Neutrophil (primary cell): ENCODE measurements around the gene EPHB3.
"Not testable (repeated sequence)": the region's sequence is repeated elsewhere in the genome, so short reads cannot be mapped to it uniquely, and the experiment has no call there.

ENCODE experiments used
- H3K27ac ChIP-seq: fragments of 200-600 bp; sonication (generic); 2 replicates; pipeline ENCODE4 v1.5.1; 2016; ENCODE audit warnings: mild to moderate bottlenecking, moderate library complexity
- H3K27me3 ChIP-seq: fragments of 200-600 bp; sonication (generic); 2 replicates; pipeline ENCODE4 v1.6.0; 2016; ENCODE audit warnings: mild to moderate bottlenecking
- H3K36me3 ChIP-seq: fragments of 200-600 bp; sonication (generic); 2 replicates; pipeline ENCODE4 v1.5.1; 2017
- H3K4me1 ChIP-seq, 2 experiments: fragments of 200-600 bp in 1 of 2; sonication (generic) in 1 of 2; 1 replicate in 1 of 2; 2 replicates in 1 of 2; pipeline versions ENCODE4 v1.5.1 to v1.6.1; 2013 to 2016; ENCODE audit warnings: low read depth in 1 of 2, low read length in 1 of 2, mild to moderate bottlenecking in 1 of 2, moderate library complexity in 1 of 2; ENCODE audit not compliant: control insufficient read depth in 1 of 2, insufficient read depth in 1 of 2
- H3K4me3 ChIP-seq, 2 experiments: fragments of 200-600 bp in 1 of 2; sonication (generic) in 1 of 2; 1 replicate in 1 of 2; 2 replicates in 1 of 2; pipeline ENCODE4 v1.5.1; 2013 to 2016; ENCODE audit warnings: low read depth in 1 of 2, low read length in 1 of 2, mild to moderate bottlenecking in 1 of 2, moderate library complexity in 1 of 2
- H3K9me3 ChIP-seq: fragments of 200-600 bp; sonication (generic); 2 replicates; pipeline ENCODE4 v1.5.1; 2016
- TF ChIP-seq, protein P1 (sequence below): fragments of 200-600 bp; sonication (generic); IDR thresholded peaks from 2 replicates; pipeline ENCODE4 v1.5.1; 2016; ENCODE audit warnings: antibody characterized with exemption

EPHB3 gene

DNA sequence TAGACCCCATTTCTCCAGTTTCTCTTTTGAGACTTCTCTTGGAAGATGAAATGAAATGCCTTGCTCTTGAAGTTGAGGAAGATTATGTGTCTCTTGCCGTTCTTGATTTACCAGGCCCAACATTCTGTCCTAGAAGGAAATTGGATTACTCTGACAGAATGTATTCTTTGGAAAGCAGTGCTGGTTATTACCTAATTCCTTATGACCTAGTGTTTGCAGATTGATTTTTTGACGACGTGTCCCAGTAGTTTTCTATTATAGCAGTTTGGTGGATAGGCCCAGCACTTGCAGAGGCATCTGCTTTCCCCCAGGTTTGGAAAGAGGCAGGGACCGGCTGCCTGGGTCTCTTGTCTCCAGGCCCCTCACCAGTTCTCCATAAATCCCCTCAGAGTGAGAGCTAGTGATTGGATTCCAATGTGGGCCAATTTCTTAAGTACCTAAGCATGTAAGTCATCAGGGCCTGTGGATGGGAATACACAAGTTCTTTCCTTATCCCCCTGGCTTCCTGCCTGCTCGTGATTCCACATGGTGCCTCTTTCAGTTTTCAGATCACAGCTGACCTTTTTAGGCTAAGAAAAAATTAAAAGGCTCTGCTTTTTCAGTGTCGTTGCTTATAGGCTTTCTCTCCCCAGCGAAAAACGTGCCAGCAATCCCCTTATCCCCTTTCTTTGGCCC lies 50.2 kb downstream of the EPHB3 start:
- Histone ChIP-seq H3K4me1 (peaks cover 0 to 3% of the 10 kb centered on the region in 2 experiments), H3K4me3 (no peak overlapping the region), H3K9me3 (no peaks in the 10 kb centered on the region), H3K27me3 (peaks cover 5% of the 10 kb centered on the region), H3K36me3 (no peaks in the 10 kb centered on the region), H3K27ac (no peak overlapping the region)
- TF ChIP-seq, protein P1, sequence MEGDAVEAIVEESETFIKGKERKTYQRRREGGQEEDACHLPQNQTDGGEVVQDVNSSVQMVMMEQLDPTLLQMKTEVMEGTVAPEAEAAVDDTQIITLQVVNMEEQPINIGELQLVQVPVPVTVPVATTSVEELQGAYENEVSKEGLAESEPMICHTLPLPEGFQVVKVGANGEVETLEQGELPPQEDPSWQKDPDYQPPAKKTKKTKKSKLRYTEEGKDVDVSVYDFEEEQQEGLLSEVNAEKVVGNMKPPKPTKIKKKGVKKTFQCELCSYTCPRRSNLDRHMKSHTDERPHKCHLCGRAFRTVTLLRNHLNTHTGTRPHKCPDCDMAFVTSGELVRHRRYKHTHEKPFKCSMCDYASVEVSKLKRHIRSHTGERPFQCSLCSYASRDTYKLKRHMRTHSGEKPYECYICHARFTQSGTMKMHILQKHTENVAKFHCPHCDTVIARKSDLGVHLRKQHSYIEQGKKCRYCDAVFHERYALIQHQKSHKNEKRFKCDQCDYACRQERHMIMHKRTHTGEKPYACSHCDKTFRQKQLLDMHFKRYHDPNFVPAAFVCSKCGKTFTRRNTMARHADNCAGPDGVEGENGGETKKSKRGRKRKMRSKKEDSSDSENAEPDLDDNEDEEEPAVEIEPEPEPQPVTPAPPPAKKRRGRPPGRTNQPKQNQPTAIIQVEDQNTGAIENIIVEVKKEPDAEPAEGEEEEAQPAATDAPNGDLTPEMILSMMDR = no peak

DNA sequence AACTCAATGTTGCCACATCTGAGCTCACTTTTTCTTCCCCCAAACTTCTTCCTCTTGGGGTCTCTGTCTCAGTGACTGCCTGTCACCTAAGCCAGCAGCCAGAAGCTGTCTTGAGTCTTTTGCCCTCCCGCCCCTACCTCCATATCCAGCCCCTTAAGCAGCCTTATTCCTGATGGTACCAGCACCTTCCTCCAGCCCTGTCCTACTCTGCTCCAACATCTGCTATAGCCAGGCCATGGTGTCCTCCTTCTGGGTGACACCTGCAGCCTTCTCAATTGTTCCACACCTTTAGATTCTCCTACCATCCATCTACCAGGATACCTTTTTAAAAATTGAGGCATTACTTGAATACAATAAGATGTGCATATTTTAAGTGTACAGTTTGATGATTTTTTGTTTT lies 53.8 kb downstream of the EPHB3 start:
- Histone ChIP-seq H3K36me3 (no peaks in the 10 kb centered on the region), H3K27ac (no peak overlapping the region), H3K4me1 (peaks cover 10 to 14% of the 10 kb centered on the region in 2 experiments), H3K4me3 (no peak overlapping the region), H3K27me3 (no peaks in the 10 kb centered on the region), H3K9me3 (no peaks in the 10 kb centered on the region)
- TF ChIP-seq, protein P1 = no peak

GRCh38 chr3:184616436-184616835 lies 54.9 kb downstream of the EPHB3 start:
- peaks cover 10 to 14% of the 10 kb centered on the region in 2 experiments for H3K4me1 ChIP-seq
- H3K27me3 ChIP-seq = no peaks in the 10 kb centered on the region
- no peak overlapping the region for H3K4me3 ChIP-seq
- peak overlapping the region; percentile 56 for H3K27ac ChIP-seq
- no peaks in the 10 kb centered on the region for H3K9me3 ChIP-seq
- H3K36me3 ChIP-seq = no peaks in the 10 kb centered on the region
- TF ChIP-seq, protein P1 = no peak

- not testable (repeated sequence) for H3K4me3 ChIP-seq, H3K9me3 ChIP-seq, H3K27me3 ChIP-seq, H3K36me3 ChIP-seq
- Histone ChIP-seq H3K4me1 (peaks cover 10 to 14% of the 10 kb centered on the region in 2 experiments), H3K27ac (peak overlapping the region; percentile 71)
Measured at GRCh38 chr3:184617306-184617705, 55.7 kb downstream of the EPHB3 start.

DNA sequence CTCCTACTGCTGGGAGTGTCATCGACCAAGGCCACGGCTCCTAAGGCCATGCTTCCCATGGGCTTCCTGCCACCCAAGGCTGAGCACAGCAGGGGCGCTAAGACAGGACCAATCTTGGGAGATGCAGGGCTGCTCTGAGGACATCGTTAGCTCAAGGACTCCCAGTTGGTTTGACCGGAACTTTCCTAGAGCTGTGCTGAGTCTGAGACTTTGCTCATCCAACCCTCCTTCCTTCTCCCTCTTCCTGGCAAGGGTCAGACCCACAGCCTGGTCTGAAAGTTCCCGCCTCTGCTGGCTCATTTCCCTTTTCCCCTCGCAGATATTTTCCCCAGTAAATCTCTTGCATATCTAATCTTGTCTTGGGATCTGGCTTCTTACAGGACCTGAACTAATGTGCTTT lies 57.2 kb downstream of the EPHB3 start:
- TF ChIP-seq, protein P1 = no peak
- no peaks in the 10 kb centered on the region for H3K27me3 ChIP-seq
- H3K9me3 ChIP-seq = no peaks in the 10 kb centered on the region
- H3K36me3 ChIP-seq = no peaks in the 10 kb centered on the region
- no peak overlapping the region for H3K27ac ChIP-seq
- H3K4me1 ChIP-seq = peaks cover 10 to 14% of the 10 kb centered on the region in 2 experiments
- H3K4me3 ChIP-seq = no peak overlapping the region

DNA sequence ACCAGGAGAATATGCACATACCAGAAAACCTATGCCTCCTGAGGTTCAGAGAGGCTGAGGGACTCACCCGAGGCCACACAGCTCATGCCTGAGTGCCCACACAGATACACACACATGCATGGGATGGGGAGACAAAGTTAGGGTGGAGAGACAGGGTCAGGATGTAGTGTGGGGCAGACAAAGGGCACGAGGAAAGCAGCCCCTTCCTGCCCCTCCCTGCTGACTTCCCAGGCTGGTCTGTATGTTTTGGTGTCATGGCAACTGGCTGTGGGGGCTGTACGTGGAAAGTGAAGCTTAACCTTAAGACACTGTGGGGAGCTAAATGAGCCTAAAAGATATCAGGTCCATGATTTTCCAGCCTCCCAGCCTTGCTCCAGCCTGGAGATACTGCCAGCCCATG lies 57.8 kb downstream of the EPHB3 start:
- no peaks in the 10 kb centered on the region for H3K36me3 ChIP-seq
- H3K27ac ChIP-seq = no peak overlapping the region
- peaks cover 10 to 14% of the 10 kb centered on the region in 2 experiments for H3K4me1 ChIP-seq
- H3K27me3 ChIP-seq = no peaks in the 10 kb centered on the region
- H3K4me3 ChIP-seq = no peak overlapping the region
- TF ChIP-seq, protein P1 = no peak
- H3K9me3 ChIP-seq = no peaks in the 10 kb centered on the region
